ENCODE data around the gene SQSTM1. TPM values are rescaled to one million over a fixed set of nuclear protein-coding genes. Genes with fewer than 3 reads are reported as not detected.
"Not testable (repeated sequence)": the region's sequence is repeated elsewhere in the genome, so short reads cannot be mapped to it uniquely, and the experiment has no call there.

The SQSTM1 gene
- total RNA-seq, 4 donors from 2014 or later = 94.7 to 874 (median 439) TPM

DNA sequence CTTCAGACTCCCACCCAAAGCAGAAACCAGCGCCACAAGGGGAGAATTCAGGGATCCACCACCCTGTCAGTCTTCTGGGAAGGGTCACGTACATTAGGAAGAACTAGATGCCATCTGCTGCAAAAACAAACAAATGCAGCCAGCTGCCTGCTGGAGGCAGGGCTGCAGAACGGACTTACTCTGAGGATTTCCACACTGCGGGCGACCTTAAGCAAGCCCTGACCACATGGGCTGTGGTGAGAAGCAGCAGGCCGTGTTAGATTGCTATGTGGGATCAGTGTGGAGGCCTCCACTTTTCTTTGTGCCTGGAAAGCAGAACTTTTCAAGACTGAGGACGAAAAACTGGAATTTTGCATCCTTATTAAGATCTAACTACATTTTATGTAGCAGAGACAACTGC is 40.3 kb upstream of the SQSTM1 start:
- no peaks in the 10 kb centered on the region for H3K36me3 ChIP-seq
- H3K9me3 ChIP-seq = no peaks in the 10 kb centered on the region
- H3K4me3 ChIP-seq = no peak overlapping the region
- no peak for TF ChIP-seq POLR2A (IDR thresholded peaks at IDR 0.05)
- no peak for TF ChIP-seq CTCF (IDR thresholded peaks at IDR 0.05)
- no peak for DNase-seq
- no peaks in the 10 kb centered on the region for H3K4me1 ChIP-seq
- intact Hi-C loops (cut with DNase I; ENCODE audit: low total_unique reads) = no loop called here
- no peaks in the 10 kb centered on the region for H3K27me3 ChIP-seq
- H3K27ac ChIP-seq = no peak overlapping the region

DNA sequence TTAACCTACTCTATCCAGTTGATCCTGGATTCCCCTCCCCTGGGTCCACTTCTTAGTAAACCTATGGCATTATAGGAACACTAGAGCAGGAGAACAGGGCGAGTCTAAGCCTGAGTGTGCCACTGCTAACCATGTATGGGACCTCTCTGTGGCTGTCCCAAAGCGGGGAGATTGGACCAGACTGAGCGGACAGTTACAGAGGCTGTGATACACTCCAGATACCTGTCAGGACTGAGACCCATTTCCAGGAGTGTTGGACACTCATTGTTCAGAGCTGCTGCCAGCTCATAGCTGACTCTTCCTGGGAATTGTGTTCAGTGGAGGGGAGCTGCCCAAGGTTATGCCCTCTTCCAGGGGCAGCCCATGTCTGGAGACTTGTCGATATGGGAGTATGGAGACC is 38.9 kb upstream of the SQSTM1 start:
- no peaks in the 10 kb centered on the region for H3K36me3 ChIP-seq
- intact Hi-C loops (cut with DNase I; ENCODE audit: low total_unique reads) = no loop called here
- H3K9me3 ChIP-seq = no peaks in the 10 kb centered on the region
- H3K4me3 ChIP-seq = no peak overlapping the region
- DNase-seq = no peak
- no peak overlapping the region for H3K27ac ChIP-seq
- H3K27me3 ChIP-seq = no peaks in the 10 kb centered on the region
- no peaks in the 10 kb centered on the region for H3K4me1 ChIP-seq
- no peak for TF ChIP-seq CTCF (IDR thresholded peaks at IDR 0.05)
- no peak for TF ChIP-seq POLR2A (IDR thresholded peaks at IDR 0.05)

- Histone ChIP-seq H3K9me3 (no peaks in the 10 kb centered on the region), H3K4me3 (no peak overlapping the region), H3K27ac (no peak overlapping the region), H3K4me1 (no peaks in the 10 kb centered on the region), H3K36me3 (no peaks in the 10 kb centered on the region), H3K27me3 (no peaks in the 10 kb centered on the region)
- no peak for DNase-seq
- TF ChIP-seq CTCF (IDR thresholded peaks at IDR 0.05) (no peak), POLR2A (IDR thresholded peaks at IDR 0.05) (no peak)
- intact Hi-C loops (cut with DNase I; ENCODE audit: low total_unique reads) = no loop called here
These were observed 37.6 kb upstream of the SQSTM1 start for GRCh38 chr5:179783128-179783527.

GRCh38 chr5:179786861-179787260 is 33.8 kb upstream of the SQSTM1 start:
- TF ChIP-seq POLR2A (IDR thresholded peaks at IDR 0.05) (no peak), CTCF (IDR thresholded peaks at IDR 0.05) (no peak)
- Histone ChIP-seq H3K27ac (no peak overlapping the region), H3K4me1 (no peaks in the 10 kb centered on the region), H3K27me3 (no peaks in the 10 kb centered on the region), H3K9me3 (no peaks in the 10 kb centered on the region), H3K4me3 (no peak overlapping the region), H3K36me3 (no peaks in the 10 kb centered on the region)
- intact Hi-C loops (cut with DNase I; ENCODE audit: low total_unique reads) = no loop called here
- no peak for DNase-seq

DNA sequence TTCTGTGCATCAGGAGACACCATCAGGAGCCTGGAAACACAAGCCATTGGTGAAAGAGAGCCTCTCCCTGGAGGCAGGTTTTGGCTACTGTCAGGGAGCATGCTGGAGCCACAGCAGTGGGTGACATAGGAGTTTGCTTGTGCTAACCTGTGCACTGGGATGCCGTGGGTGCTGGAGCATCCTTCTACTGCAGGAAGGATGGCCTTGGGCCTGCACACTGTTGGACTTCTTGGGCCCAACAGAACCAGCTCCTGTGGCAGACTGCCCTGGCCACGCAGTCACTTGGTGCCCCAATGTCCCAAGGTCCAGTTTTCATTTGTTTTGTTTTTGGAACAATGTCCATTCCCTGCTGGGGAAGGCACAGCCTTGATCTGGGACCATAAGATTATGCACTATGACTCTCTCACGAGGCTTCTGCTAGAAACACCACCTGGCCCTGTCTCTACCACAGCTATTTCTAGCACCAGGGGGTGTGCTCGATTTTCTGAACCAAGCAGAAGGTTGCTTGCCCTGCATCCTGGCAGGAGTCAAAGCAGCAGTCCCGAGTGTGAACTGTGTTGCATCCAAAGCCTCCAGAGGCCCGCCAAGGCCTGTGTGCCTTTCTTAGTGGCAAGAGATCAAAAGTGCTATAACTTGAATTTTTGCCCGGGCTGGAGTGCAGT is 32.4 kb upstream of the SQSTM1 start:
- DNase-seq = no peak
- TF ChIP-seq CTCF (IDR thresholded peaks at IDR 0.05) (no peak), POLR2A (IDR thresholded peaks at IDR 0.05) (no peak)
- no peak overlapping the region for H3K4me3 ChIP-seq
- H3K36me3 ChIP-seq = no peaks in the 10 kb centered on the region
- no peak overlapping the region for H3K27ac ChIP-seq
- no peaks in the 10 kb centered on the region for H3K4me1 ChIP-seq
- no peaks in the 10 kb centered on the region for H3K9me3 ChIP-seq
- no peaks in the 10 kb centered on the region for H3K27me3 ChIP-seq
- intact Hi-C loops (cut with DNase I; ENCODE audit: low total_unique reads) = no loop called here

GRCh38 chr5:179789278-179789677 is 31.4 kb upstream of the SQSTM1 start:
- DNase-seq; H3K4me1 ChIP-seq; H3K27ac ChIP-seq; H3K9me3 ChIP-seq; H3K36me3 ChIP-seq; intact Hi-C loops (cut with DNase I; ENCODE audit: low total_unique reads); H3K27me3 ChIP-seq; H3K4me3 ChIP-seq: not testable (repeated sequence)
